ENCODE data around the gene PLLP. TPM values are rescaled to one million over a fixed set of nuclear protein-coding genes. Genes with fewer than 3 reads are reported as not detected.

The PLLP gene
- total RNA-seq, 1 donor from 2014 or later: not detected

GRCh38 chr16:57255686-57256415 is 28.6 kb downstream of the PLLP start:
- Mint-ChIP-seq H3K27me3 (no peaks in the 10 kb centered on the region), H3K4me3 (no peak overlapping the region), H3K9me3 (peaks cover 5% of the 10 kb centered on the region), H3K27ac (no peak overlapping the region), H3K36me3 (ENCODE audit: low read depth) (peaks cover 30% of the 10 kb centered on the region), H3K4me1 (peaks cover 11% of the 10 kb centered on the region)
- POLR2A ChIA-PET: interaction anchor here (0.9 kb wide), 1 partner anchor 28 kb away, joined by 3 read pairs; no protein-coding TSS in a partner anchor
- TF ChIP-seq CTCF (IDR thresholded peaks at IDR 0.05): no peak
- CTCF ChIA-PET: no interaction called here
- intact Hi-C loops (cut with micrococcal nuclease): no loop called here
- ATAC-seq (ENCODE audit: low read depth) (no peak), DNase-seq (no peak)

GRCh38 chr16:57253466-57253865 is 31.0 kb downstream of the PLLP start:
- H3K4me3 Mint-ChIP-seq: no peak overlapping the region
- no peak overlapping the region for H3K27ac Mint-ChIP-seq
- no peak for ATAC-seq (ENCODE audit: low read depth)
- TF ChIP-seq CTCF (IDR thresholded peaks at IDR 0.05): no peak
- no peaks in the 10 kb centered on the region for H3K4me1 Mint-ChIP-seq
- intact Hi-C loops (cut with micrococcal nuclease): no loop called here
- CTCF ChIA-PET: no interaction called here
- H3K36me3 Mint-ChIP-seq (ENCODE audit: low read depth): peaks cover 52% of the 10 kb centered on the region
- POLR2A ChIA-PET: no interaction called here
- peaks cover 5% of the 10 kb centered on the region for H3K9me3 Mint-ChIP-seq
- H3K27me3 Mint-ChIP-seq: no peaks in the 10 kb centered on the region
- no peak for DNase-seq

GRCh38 chr16:57252148-57252721 is 32.2 kb downstream of the PLLP start:
- Mint-ChIP-seq H3K27ac (no peak overlapping the region), H3K4me3 (no peak overlapping the region), H3K36me3 (ENCODE audit: low read depth) (peaks cover 60% of the 10 kb centered on the region), H3K27me3 (no peaks in the 10 kb centered on the region), H3K9me3 (peaks cover 5% of the 10 kb centered on the region), H3K4me1 (no peaks in the 10 kb centered on the region)
- ChIA-PET CTCF (no interaction called here), POLR2A (no interaction called here)
- DNase-seq: no peak
- no peak for TF ChIP-seq CTCF (IDR thresholded peaks at IDR 0.05)
- ATAC-seq (ENCODE audit: low read depth): no peak
- intact Hi-C loops (cut with micrococcal nuclease): no loop called here

- POLR2A ChIA-PET: interaction anchor here (0.6 kb wide), 1 partner anchor 49 kb away, joined by 3 read pairs; no protein-coding TSS in a partner anchor
- ATAC-seq (ENCODE audit: low read depth) (no peak), DNase-seq (no peak)
- no peak for TF ChIP-seq CTCF (IDR thresholded peaks at IDR 0.05)
- peaks cover 5% of the 10 kb centered on the region for H3K9me3 Mint-ChIP-seq
- H3K27me3 Mint-ChIP-seq: no peaks in the 10 kb centered on the region
- intact Hi-C loops (cut with micrococcal nuclease): no loop called here
- H3K4me1 Mint-ChIP-seq: no peaks in the 10 kb centered on the region
- H3K27ac Mint-ChIP-seq: no peak overlapping the region
- peaks cover 60% of the 10 kb centered on the region for H3K36me3 Mint-ChIP-seq (ENCODE audit: low read depth)
- H3K4me3 Mint-ChIP-seq: no peak overlapping the region
- CTCF ChIA-PET: no interaction called here
Observed at GRCh38 chr16:57251352-57251751, 33.1 kb downstream of the PLLP start.

GRCh38 chr16:57245472-57246113 is 38.9 kb downstream of the PLLP start:
- H3K27me3 Mint-ChIP-seq: no peaks in the 10 kb centered on the region
- peaks cover 34% of the 10 kb centered on the region for H3K36me3 Mint-ChIP-seq (ENCODE audit: low read depth)
- TF ChIP-seq CTCF (IDR thresholded peaks at IDR 0.05): no peak
- H3K4me1 Mint-ChIP-seq: peaks cover 36% of the 10 kb centered on the region
- H3K9me3 Mint-ChIP-seq: no peaks in the 10 kb centered on the region
- intact Hi-C loops (cut with micrococcal nuclease): loop anchor here (1.0 to 5.0 kb wide), 8 partner anchors 10 to 513 kb away; partner anchors contain the start of genes CPNE2, KATNB1, NUP93 and PLLP
- ChIA-PET CTCF (interaction anchor here (1.1 kb wide), 1 partner anchor 168 kb away, joined by 3 read pairs; no protein-coding TSS in a partner anchor), POLR2A (interaction anchor here (0.7 to 2.8 kb wide), 10 partner anchors 10 to 1781 kb away, joined by 3 to 21 read pairs (median 4); partner anchors contain the start of genes CIAPIN1, COQ9, PSME3IP1 and RSPRY1)
- H3K4me3 Mint-ChIP-seq: peak overlapping the region; percentile 94
- peak overlapping the region; percentile 50 for H3K27ac Mint-ChIP-seq
- ATAC-seq (ENCODE audit: low read depth): peak; percentile 6
- DNase-seq: no peak

Measured in activated B cell treated with CpG ODN at 0.5 μM for 24 hours (primary cell).